Measurements from ENCODE around the gene SCN4B. TPM values are rescaled to one million over a fixed set of nuclear protein-coding genes. Genes with fewer than 3 reads are reported as not detected.

The SCN4B gene
- total RNA-seq, 2 experiments from 2014 or later, result 0.72 to 1.1 TPM

- no peak for DNase-seq
- POLR2A ChIA-PET, result interaction anchor here (1.0 kb wide), 1 partner anchor 16 kb away, joined by 3 read pairs; no protein-coding TSS in a partner anchor
- H3K36me3 Mint-ChIP-seq (ENCODE audit: low read depth), result no peaks in the 10 kb centered on the region
- H3K27ac Mint-ChIP-seq, result no peak within 1 kb of the TSS
- CTCF ChIA-PET, result no interaction called here
- no peak for TF ChIP-seq CTCF (IDR thresholded peaks at IDR 0.05)
- no peaks in the 10 kb centered on the region for H3K9me3 Mint-ChIP-seq
- no peak for ATAC-seq
- H3K27me3 Mint-ChIP-seq, result peaks cover 6% of the 10 kb centered on the region
- H3K4me1 Mint-ChIP-seq (ENCODE audit: low read depth), result peaks cover 6% of the 10 kb centered on the region
- intact Hi-C loops (cut with micrococcal nuclease), result no loop called here
- H3K4me3 Mint-ChIP-seq, result no peak within 1 kb of the TSS
Observed at GRCh38 chr11:118175993-118176777, 23.6 kb upstream of the SCN4B start, which contains the start of gene SCN2B. TSS of gene SCN2B (minus strand) at chr11:118176639. CDS start at chr11:118176431, 208 bp downstream.

- Mint-ChIP-seq H3K4me3 (no peak overlapping the region), H3K4me1 (ENCODE audit: low read depth) (peaks cover 2% of the 10 kb centered on the region), H3K9me3 (no peaks in the 10 kb centered on the region), H3K36me3 (ENCODE audit: low read depth) (no peaks in the 10 kb centered on the region), H3K27ac (no peak overlapping the region), H3K27me3 (peaks cover 6% of the 10 kb centered on the region)
- TF ChIP-seq CTCF (IDR thresholded peaks at IDR 0.05), result no peak
- POLR2A ChIA-PET, result interaction anchor here (0.6 kb wide), 1 partner anchor 470 kb away, joined by 3 read pairs; no protein-coding TSS in a partner anchor
- ATAC-seq (no peak), DNase-seq (no peak)
- intact Hi-C loops (cut with micrococcal nuclease), result no loop called here
- CTCF ChIA-PET, result interaction anchor here (0.8 to 1.2 kb wide), 3 partner anchors 115 to 187 kb away, joined by 3 read pairs; no protein-coding TSS in a partner anchor
Observed at GRCh38 chr11:118175031-118175992, 22.7 kb upstream of the SCN4B start.

DNA sequence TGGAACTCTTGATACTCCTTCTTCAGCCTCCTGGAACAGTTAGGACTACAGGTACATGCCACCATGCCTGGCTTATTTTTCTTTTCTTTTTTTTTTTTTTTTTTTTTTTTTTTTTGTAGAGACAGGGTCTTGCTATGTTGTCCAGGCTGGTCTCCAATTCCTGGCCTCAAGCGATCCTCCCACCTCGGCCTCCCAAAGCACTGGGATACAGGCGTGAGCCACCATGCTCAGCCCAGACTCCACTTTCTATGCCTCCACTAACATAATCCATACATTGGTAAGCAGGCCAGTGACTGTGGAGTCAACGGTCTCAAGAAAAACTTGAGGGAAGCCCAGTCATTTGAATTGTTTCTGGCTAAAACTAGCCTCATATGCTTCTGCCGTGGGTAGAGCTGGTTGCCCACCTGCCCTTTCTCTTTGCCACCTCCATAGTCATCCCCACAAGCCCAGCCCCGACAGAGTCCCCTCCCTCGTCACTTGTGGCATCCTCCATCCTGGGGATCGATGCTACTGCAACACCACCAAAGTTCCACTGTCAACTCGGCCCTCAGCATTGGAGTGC is 21.5 kb upstream of the SCN4B start:
- ATAC-seq, result no peak
- ChIA-PET CTCF (interaction anchor here (0.8 to 5.8 kb wide), 3 partner anchors 24 to 117 kb away, joined by 3 to 116 read pairs (median 7); no protein-coding TSS in a partner anchor), POLR2A (interaction anchor here (1.1 kb wide), 1 partner anchor 14 kb away, joined by 3 read pairs; no protein-coding TSS in a partner anchor)
- no peak for TF ChIP-seq CTCF (IDR thresholded peaks at IDR 0.05)
- DNase-seq, result no peak
- H3K9me3 Mint-ChIP-seq, result no peaks in the 10 kb centered on the region
- no peaks in the 10 kb centered on the region for H3K36me3 Mint-ChIP-seq (ENCODE audit: low read depth)
- H3K4me1 Mint-ChIP-seq (ENCODE audit: low read depth), result peaks cover 2% of the 10 kb centered on the region
- intact Hi-C loops (cut with micrococcal nuclease), result no loop called here
- no peak overlapping the region for H3K4me3 Mint-ChIP-seq
- H3K27me3 Mint-ChIP-seq, result peaks cover 5% of the 10 kb centered on the region
- no peak overlapping the region for H3K27ac Mint-ChIP-seq

- intact Hi-C loops (cut with micrococcal nuclease), result no loop called here
- Mint-ChIP-seq H3K4me3 (no peak overlapping the region), H3K27me3 (peaks cover 5% of the 10 kb centered on the region), H3K36me3 (ENCODE audit: low read depth) (no peaks in the 10 kb centered on the region), H3K9me3 (no peaks in the 10 kb centered on the region), H3K4me1 (ENCODE audit: low read depth) (peaks cover 2% of the 10 kb centered on the region), H3K27ac (no peak overlapping the region)
- ChIA-PET CTCF (interaction anchor here (0.5 to 5.8 kb wide), 62 partner anchors 9 to 746 kb away, joined by 3 to 116 read pairs (median 5); partner anchors contain the start of genes MPZL2, PHLDB1 and SCN4B), POLR2A (interaction anchor here (1.0 to 1.4 kb wide), 3 partner anchors 15 to 44 kb away, joined by 3 to 4 read pairs (median 3); no protein-coding TSS in a partner anchor)
- no peak for TF ChIP-seq CTCF (IDR thresholded peaks at IDR 0.05)
- DNase-seq, result no peak
- no peak for ATAC-seq
Observed at GRCh38 chr11:118172356-118172755, 19.7 kb upstream of the SCN4B start.

Data from activated CD8-positive, alpha-beta T cell treated with anti-CD3 and anti-CD28 coated beads for 36 hours (primary cell).